ENCODE measurements around the gene FAU. TPM values are rescaled to one million over a fixed set of nuclear protein-coding genes. Genes with fewer than 3 reads are reported as not detected.
"Not testable (repeated sequence)": the region's sequence is repeated elsewhere in the genome, so short reads cannot be mapped to it uniquely, and the experiment has no call there.

FAU gene
- total RNA-seq, 1 donor from 2014 or later: 995 TPM

GRCh38 chr11:65124480-65125196, 2.7 kb upstream of the FAU start:
- intact Hi-C loops (cut with micrococcal nuclease): no loop called here

DNA sequence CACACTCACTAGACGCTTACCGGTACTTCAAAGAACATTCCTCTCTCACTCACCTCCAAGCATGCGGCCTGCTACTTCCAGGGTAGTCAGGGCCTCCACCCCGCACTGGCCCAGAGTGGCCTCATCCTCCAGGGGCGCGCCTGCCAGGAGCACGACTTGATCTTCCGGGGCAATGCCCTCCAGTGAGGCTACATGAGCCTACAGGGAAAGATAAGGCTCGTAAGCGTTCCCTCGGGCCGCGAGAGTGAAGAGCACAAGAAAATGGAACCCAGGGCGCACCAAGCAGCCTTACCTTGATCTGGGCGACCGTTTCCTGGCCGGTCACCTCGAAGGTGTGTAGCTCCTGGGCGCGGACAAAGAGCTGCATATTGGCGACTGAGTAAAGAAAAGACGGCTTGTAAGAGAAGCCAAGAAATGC, 478 bp downstream of the FAU start:
- intact Hi-C loops (cut with micrococcal nuclease): no loop called here

DNA sequence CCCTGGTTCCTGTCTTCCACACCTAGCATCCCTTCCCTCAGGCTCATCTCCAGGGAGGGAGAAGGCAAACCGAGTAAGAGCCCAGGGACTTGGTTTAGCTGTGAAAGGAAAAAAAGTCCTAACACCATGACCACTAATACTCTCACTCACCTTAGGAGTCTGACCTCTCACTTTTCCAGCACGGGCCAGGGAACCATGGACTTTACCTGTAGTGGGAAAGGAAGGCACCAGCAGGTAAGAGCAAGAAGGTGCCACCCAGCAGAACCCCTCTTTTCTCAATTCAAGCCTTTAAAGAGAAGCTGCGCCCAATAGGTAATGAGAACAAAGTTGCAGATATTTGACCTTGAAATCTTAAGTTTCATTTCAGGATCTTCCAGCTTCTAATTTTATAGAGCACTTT, 1.1 kb downstream of the FAU start:
- intact Hi-C loops (cut with micrococcal nuclease): no loop called here

- intact Hi-C loops (cut with micrococcal nuclease): no loop called here
Measured at GRCh38 chr11:65119670-65119995, 2.3 kb downstream of the FAU start.

GRCh38 chr11:65118891-65119669, 2.9 kb downstream of the FAU start:
- intact Hi-C loops (cut with micrococcal nuclease): not testable (repeated sequence)

GRCh38 chr11:65118097-65118837, 3.7 kb downstream of the FAU start:
- intact Hi-C loops (cut with micrococcal nuclease): no loop called here

GRCh38 chr11:65117206-65118096, 4.5 kb downstream of the FAU start, which contains the start of gene ZNHIT2:
Gene ZNHIT2, minus strand, starts transcription at chr11:65117701. Its CDS starts 48 bp downstream, at chr11:65117653.
- intact Hi-C loops (cut with micrococcal nuclease): loop anchor here (1.0 to 2.0 kb wide), 7 partner anchors 21 to 270 kb away; partner anchors contain the start of genes CAPN1, CDCA5, SNX15 and VPS51

- intact Hi-C loops (cut with micrococcal nuclease): loop anchor here (1.0 to 2.0 kb wide), 7 partner anchors 20 to 269 kb away; partner anchors contain the start of genes CAPN1, CDCA5, SNX15 and VPS51
Measured at GRCh38 chr11:65116370-65117205, 5.3 kb downstream of the FAU start.

- intact Hi-C loops (cut with micrococcal nuclease): loop anchor here (2.0 kb wide), 1 partner anchor 65 kb away; the partner anchor contains the start of gene CAPN1
Measured at GRCh38 chr11:65115361-65116082, 6.4 kb downstream of the FAU start.

- intact Hi-C loops (cut with micrococcal nuclease): loop anchor here (5.0 kb wide), 2 partner anchors 148 to 197 kb away; partner anchors contain the start of genes ATG2A and POLA2
Measured at GRCh38 chr11:65114538-65115171, 7.3 kb downstream of the FAU start.

GRCh38 chr11:65113839-65114238, 8.1 kb downstream of the FAU start:
- intact Hi-C loops (cut with micrococcal nuclease): loop anchor here (5.0 kb wide), 2 partner anchors 148 to 197 kb away; partner anchors contain the start of genes ATG2A and POLA2

GRCh38 chr11:65113361-65113756, 8.6 kb downstream of the FAU start:
- intact Hi-C loops (cut with micrococcal nuclease): loop anchor here (5.0 kb wide), 2 partner anchors 149 to 196 kb away; partner anchors contain the start of genes ATG2A and POLA2

- intact Hi-C loops (cut with micrococcal nuclease): loop anchor here (1.0 to 5.0 kb wide), 4 partner anchors 22 to 195 kb away; partner anchors contain the start of genes ATG2A, CDCA5, POLA2 and SYVN1
Measured at GRCh38 chr11:65112546-65113360, 9.2 kb downstream of the FAU start.

- intact Hi-C loops (cut with micrococcal nuclease): loop anchor here (1.0 to 5.0 kb wide), 5 partner anchors 16 to 195 kb away; partner anchors contain the start of genes ATG2A, CDCA5, POLA2 and SYVN1
Measured at GRCh38 chr11:65111744-65112545, 10.0 kb downstream of the FAU start, which contains the start of gene TM7SF2. Gene TM7SF2, plus strand, starts transcription at chr11:65111872. Its CDS starts 144 bp downstream, at chr11:65112016.

DNA sequence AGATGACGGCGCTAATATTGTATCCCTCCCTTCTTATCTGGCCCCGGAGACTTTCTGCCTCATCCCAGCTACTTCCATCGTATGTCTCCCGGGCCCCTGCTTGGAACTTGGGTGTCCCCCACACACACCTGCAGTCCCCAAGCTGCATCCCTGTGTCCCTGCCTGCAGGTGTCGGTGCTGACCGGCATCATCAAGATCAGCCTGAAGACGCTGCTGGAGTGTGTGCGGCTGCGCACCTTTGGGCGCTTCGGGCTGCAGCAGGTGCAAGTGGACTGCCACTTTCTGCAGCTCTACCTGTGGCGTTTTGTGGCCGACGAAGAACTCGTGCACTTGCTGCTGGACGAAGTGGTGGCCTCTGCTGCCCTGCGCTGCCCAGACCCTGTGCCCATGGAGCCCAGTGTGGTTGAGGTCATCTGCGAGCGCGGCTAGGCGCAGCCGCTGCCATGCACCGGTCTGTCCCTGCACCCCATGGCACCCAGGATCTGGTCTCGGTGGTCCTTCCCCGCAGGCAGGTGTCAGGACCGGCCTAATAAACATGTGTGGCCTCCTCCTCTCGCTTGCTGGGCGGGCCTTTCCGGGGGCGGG, 10.7 kb downstream of the FAU start:
- intact Hi-C loops (cut with micrococcal nuclease): loop anchor here (1.0 to 5.0 kb wide), 3 partner anchors 15 to 194 kb away; partner anchors contain the start of genes ATG2A, POLA2 and VPS51
